Activated T-helper 9 cell treated with anti-CD3 and anti-CD28 coated beads, Interleukin-2, amount 50 U/mL, for 16 hours (primary cell): ENCODE results near the gene THAP9.
"Not testable (repeated sequence)": the region's sequence is repeated elsewhere in the genome, so short reads cannot be mapped to it uniquely, and the experiment has no call there.

Experiments
- DNase-seq: peaks from one replicate; pipeline ENCODE4 v3.0.0-alpha.2; 2020; ENCODE audit warnings: low read depth

Gene THAP9

GRCh38 chr4:82900411-82901182 is at the start of gene THAP9:
THAP9 (plus strand) TSS chr4:82900735; CDS start chr4:82900803, 68 bp downstream.
- DNase-seq: peak; percentile 96

- no peak for DNase-seq
Measured at GRCh38 chr4:82851318-82851717, 49.2 kb upstream of the THAP9 start.

- no peak for DNase-seq
Measured at GRCh38 chr4:82851885-82852750, 48.4 kb upstream of the THAP9 start.

GRCh38 chr4:82852751-82853285 is 47.7 kb upstream of the THAP9 start:
- no peak for DNase-seq

- not testable (repeated sequence) for DNase-seq
Measured at GRCh38 chr4:82860487-82860886, 40.0 kb upstream of the THAP9 start.

- DNase-seq: no peak
Measured at GRCh38 chr4:82861529-82861928, 39.0 kb upstream of the THAP9 start.

- DNase-seq: no peak
Measured at GRCh38 chr4:82864336-82864979, 36.1 kb upstream of the THAP9 start.

- no peak for DNase-seq
Measured at GRCh38 chr4:82865592-82865991, 34.9 kb upstream of the THAP9 start.

GRCh38 chr4:82866033-82866432 is 34.5 kb upstream of the THAP9 start:
- not testable (repeated sequence) for DNase-seq

- DNase-seq: no peak
Measured at GRCh38 chr4:82866706-82867385, 33.7 kb upstream of the THAP9 start.

- DNase-seq: no peak
Measured at GRCh38 chr4:82868572-82868971, 32.0 kb upstream of the THAP9 start.

GRCh38 chr4:82885410-82885809 is 15.1 kb upstream of the THAP9 start:
- DNase-seq: no peak

GRCh38 chr4:82886147-82886942 is 14.2 kb upstream of the THAP9 start:
- no peak for DNase-seq

- no peak for DNase-seq
Measured at GRCh38 chr4:82889287-82889686, 11.2 kb upstream of the THAP9 start.

GRCh38 chr4:82890528-82890900 is 10.0 kb upstream of the THAP9 start:
- no peak for DNase-seq

- DNase-seq: peak; percentile 96
Measured at GRCh38 chr4:82890901-82891706, 9.4 kb upstream of the THAP9 start, which contains the start of gene SEC31A. SEC31A (minus strand) TSS chr4:82891153; CDS start chr4:82881936, 9,217 bp downstream.

- DNase-seq: no peak
Measured at GRCh38 chr4:82891707-82892466, 8.6 kb upstream of the THAP9 start.

- DNase-seq: no peak
Measured at GRCh38 chr4:82892467-82892802, 8.1 kb upstream of the THAP9 start.

GRCh38 chr4:82893942-82894341 is 6.6 kb upstream of the THAP9 start:
- DNase-seq: no peak
